PC-9 (cell line): Measurements from ENCODE around the gene HSD17B11.
"Not testable (repeated sequence)": the region's sequence is repeated elsewhere in the genome, so short reads cannot be mapped to it uniquely, and the experiment has no call there.

Source experiments
- CTCF ChIP-seq: fragments of 200-600 bp; sonication (generic); conservative IDR thresholded peaks from 2 replicates; pipeline ENCODE4 v1.6.1; 2017; ENCODE audit warnings: mixed run types, antibody characterized with exemption, mild to moderate bottlenecking, moderate library complexity
- EZH2 ChIP-seq: fragments of 200-600 bp; sonication (generic); IDR thresholded peaks from 2 replicates; pipeline ENCODE4 v1.8.0; 2017; ENCODE audit warnings: antibody characterized with exemption, low read depth

- not testable (repeated sequence) for TF ChIP-seq CTCF, EZH2
Measured at GRCh38 chr4:87395851-87396250, 4.9 kb upstream of the HSD17B11 start.
